Activated T-helper 1 cell treated with anti-CD3 and anti-CD28 coated beads, Interleukin-12 subunit alpha, Interleukin-12 subunit beta, Interleukin-2, Interleukin-4 antibody, amounts not matched to agents 30 ng/mL and 10 ng/mL and 1 ng/mL, durations not matched to agents 14 hours and 24 hours and 36 hours (primary cell): Measurements from ENCODE around the gene CACNA1C. TPM values are rescaled to one million over a fixed set of nuclear protein-coding genes. Genes with fewer than 3 reads are reported as not detected.
"Not testable (repeated sequence)": the region's sequence is repeated elsewhere in the genome, so short reads cannot be mapped to it uniquely, and the experiment has no call there.

Experiments used
- DNase-seq: peaks from one replicate; pipeline ENCODE4 v3.0.0; 2021; ENCODE audit warnings: low spot score
- H3K27ac Mint-ChIP-seq: one replicate; pipeline ENCODE4 v1.8.0; 2021; ENCODE audit warnings: mild to moderate bottlenecking, mixed read lengths
- H3K27me3 Mint-ChIP-seq: one replicate; pipeline ENCODE4 v1.8.0; 2022; ENCODE audit warnings: mild to moderate bottlenecking, moderate library complexity, mixed read lengths; ENCODE audit not compliant: insufficient read depth
- H3K36me3 Mint-ChIP-seq: one replicate; pipeline ENCODE4 v1.8.0; 2021; ENCODE audit warnings: low read depth, mixed read lengths
- H3K4me1 Mint-ChIP-seq: one replicate; pipeline ENCODE4 v1.8.0; 2021; ENCODE audit warnings: low read depth, mixed read lengths
- H3K4me3 Mint-ChIP-seq: one replicate; pipeline ENCODE4 v1.8.0; 2021; ENCODE audit warnings: mild to moderate bottlenecking, moderate library complexity, mixed read lengths
- H3K9me3 Mint-ChIP-seq: one replicate; pipeline ENCODE4 v1.8.0; 2021; ENCODE audit warnings: mixed read lengths
- intact Hi-C: fragments of 100-400 bp; cut with micrococcal nuclease; formaldehyde crosslinking; loops from one replicate; pipeline ENCODE4 v1.15.1; 2024
- total RNA-seq: library from RNA; stranded (reverse); gene quantifications from 2 replicates; pipeline ENCODE4 v1.2.3, GENCODE V29; 2022

CACNA1C gene
- total RNA-seq, 1 donor from 2014 or later = 0.18 TPM

- DNase-seq = no peak
- intact Hi-C loops = no loop called here
- H3K4me1 Mint-ChIP-seq = no peaks in the 10 kb centered on the region
- H3K36me3 Mint-ChIP-seq = no peaks in the 10 kb centered on the region
- no peak overlapping the region for H3K4me3 Mint-ChIP-seq
- H3K27me3 Mint-ChIP-seq = peaks cover 7% of the 10 kb centered on the region
- H3K27ac Mint-ChIP-seq = no peak overlapping the region
- H3K9me3 Mint-ChIP-seq = no peaks in the 10 kb centered on the region
Observed at GRCh38 chr12:2125651-2126522, 73.1 kb downstream of the CACNA1C start.

DNA sequence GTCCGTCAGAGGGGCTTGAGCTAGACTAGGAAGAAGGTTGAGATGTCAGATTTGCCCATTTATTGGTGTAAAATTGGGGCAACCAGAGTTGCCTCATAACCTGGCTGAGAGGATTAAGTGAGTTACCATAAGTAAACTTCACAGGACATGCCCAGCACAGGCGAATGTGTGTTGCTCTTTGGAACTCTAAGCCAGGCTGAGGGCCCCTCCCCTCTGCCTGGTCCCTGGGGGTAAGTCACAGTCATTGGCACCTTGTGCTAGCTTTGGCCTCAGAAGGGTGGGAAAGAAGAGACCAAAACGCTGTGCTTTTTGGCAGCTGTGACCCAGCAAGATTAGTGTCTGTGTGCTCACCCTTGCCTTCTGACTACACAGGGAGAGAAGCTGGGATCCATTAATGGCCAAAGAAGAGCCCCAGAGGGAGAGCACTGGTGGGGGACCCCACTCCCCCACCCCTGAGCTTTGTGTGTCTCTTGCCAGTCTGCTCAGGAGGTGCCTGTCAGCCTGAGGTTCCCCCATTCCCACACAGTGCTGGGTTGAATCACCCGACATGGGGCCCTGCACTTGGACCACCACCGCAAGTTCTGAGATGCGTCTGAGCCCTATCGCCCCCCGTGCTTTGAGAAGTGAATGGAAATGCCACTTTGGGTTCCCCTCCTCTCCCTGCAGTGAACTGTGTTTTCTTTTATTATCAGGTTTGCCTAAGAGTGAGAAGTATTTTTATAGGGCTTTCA lies 74.1 kb downstream of the CACNA1C start:
- no peak for DNase-seq
- Mint-ChIP-seq H3K4me1 (no peaks in the 10 kb centered on the region), H3K4me3 (no peak overlapping the region), H3K27me3 (peaks cover 7% of the 10 kb centered on the region), H3K36me3 (no peaks in the 10 kb centered on the region), H3K9me3 (no peaks in the 10 kb centered on the region), H3K27ac (no peak overlapping the region)
- intact Hi-C loops = no loop called here

DNA sequence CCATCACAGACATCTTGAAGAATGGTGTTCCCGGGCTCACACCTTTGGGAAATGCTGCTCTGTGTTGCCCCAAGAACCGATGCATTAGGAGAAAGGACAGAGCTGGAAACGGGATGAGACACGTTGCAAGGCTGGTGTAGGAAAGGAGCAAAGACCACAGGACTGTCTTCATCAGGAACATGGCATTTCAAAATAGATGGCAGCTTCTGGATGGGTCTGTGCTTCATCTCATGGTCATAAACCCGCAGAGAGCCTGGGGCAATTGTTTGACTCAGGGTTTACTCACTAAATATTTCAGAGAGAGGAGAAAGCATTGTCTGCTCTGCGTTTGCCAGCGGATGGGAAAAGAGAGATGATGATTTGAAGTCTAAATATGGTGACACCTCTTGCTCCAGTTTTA lies 76.3 kb downstream of the CACNA1C start:
- H3K27me3 Mint-ChIP-seq = peaks cover 7% of the 10 kb centered on the region
- H3K27ac Mint-ChIP-seq = no peak overlapping the region
- no peak overlapping the region for H3K4me3 Mint-ChIP-seq
- no peaks in the 10 kb centered on the region for H3K9me3 Mint-ChIP-seq
- no peaks in the 10 kb centered on the region for H3K4me1 Mint-ChIP-seq
- intact Hi-C loops = no loop called here
- H3K36me3 Mint-ChIP-seq = no peaks in the 10 kb centered on the region
- DNase-seq = no peak

DNA sequence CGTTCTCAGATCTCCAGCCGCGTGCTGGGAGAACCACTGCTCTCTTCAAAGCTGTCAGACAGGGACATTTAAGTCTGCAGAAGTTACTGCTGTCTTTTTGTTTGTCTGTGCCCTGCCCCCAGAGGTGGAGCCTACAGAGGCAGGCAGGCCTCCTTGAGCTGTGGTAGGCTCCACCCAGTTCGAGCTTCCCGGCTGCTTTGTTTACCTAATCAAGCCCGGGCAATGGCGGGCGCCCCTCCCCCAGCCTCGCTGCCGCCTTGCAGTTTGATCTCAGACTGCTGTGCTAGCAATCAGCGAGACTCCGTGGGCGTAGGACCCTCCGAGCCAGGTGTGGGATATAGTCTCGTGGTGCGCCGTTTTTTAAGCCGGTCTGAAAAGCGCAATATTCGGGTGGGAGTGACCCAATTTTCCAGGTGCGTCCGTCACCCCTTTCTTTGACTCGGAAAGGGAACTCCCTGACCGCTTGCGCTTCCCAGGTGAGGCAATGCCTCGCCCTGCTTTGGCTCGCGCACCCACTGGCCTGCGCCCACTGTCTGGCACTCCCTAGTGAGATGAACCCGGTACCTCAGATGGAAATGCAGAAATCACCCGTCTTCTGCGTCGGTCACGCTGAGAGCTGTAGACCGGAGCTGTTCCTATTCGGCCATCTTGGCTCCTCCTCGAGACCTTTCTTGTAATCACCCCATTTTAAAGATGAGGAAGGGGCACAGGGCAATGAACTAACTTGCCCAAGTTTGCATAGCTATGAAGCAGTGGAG lies 83.1 kb downstream of the CACNA1C start:
- H3K4me3 Mint-ChIP-seq, intact Hi-C loops, H3K36me3 Mint-ChIP-seq, H3K4me1 Mint-ChIP-seq, H3K27me3 Mint-ChIP-seq, H3K27ac Mint-ChIP-seq, DNase-seq, H3K9me3 Mint-ChIP-seq: not testable (repeated sequence)

GRCh38 chr12:2136901-2137300 lies 84.1 kb downstream of the CACNA1C start:
- Mint-ChIP-seq H3K36me3 (no peaks in the 10 kb centered on the region), H3K27ac (no peak overlapping the region), H3K4me1 (no peaks in the 10 kb centered on the region), H3K4me3 (no peak overlapping the region), H3K27me3 (no peaks in the 10 kb centered on the region), H3K9me3 (no peaks in the 10 kb centered on the region)
- intact Hi-C loops = no loop called here
- no peak for DNase-seq

GRCh38 chr12:2137711-2138110 lies 84.9 kb downstream of the CACNA1C start:
- no peak for DNase-seq
- H3K9me3 Mint-ChIP-seq = no peaks in the 10 kb centered on the region
- H3K4me3 Mint-ChIP-seq = no peak overlapping the region
- intact Hi-C loops = no loop called here
- H3K27ac Mint-ChIP-seq = no peak overlapping the region
- no peaks in the 10 kb centered on the region for H3K4me1 Mint-ChIP-seq
- H3K36me3 Mint-ChIP-seq = no peaks in the 10 kb centered on the region
- no peaks in the 10 kb centered on the region for H3K27me3 Mint-ChIP-seq

DNA sequence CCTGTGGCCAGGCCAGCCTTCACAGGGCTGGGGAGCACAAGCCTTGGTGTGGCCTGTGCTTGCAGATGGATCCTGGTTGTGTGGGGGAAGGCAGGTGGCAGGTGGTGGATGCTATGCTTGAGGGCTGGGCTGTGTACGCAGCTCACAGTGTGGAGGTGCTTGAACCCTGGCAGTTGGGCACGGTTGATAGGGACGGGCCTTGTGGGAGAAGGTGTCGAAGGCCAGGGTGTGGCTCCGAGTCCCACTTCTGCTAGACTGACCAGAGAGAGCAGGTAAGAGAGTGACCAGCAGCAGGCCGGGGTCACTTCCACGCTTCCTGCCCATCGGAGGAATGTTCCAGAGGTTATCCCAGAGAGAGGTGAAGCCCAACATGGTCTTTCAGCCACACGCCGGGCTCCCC lies 85.5 kb downstream of the CACNA1C start:
- DNase-seq = no peak
- no peaks in the 10 kb centered on the region for H3K9me3 Mint-ChIP-seq
- H3K27ac Mint-ChIP-seq = no peak overlapping the region
- H3K36me3 Mint-ChIP-seq = no peaks in the 10 kb centered on the region
- no peaks in the 10 kb centered on the region for H3K4me1 Mint-ChIP-seq
- intact Hi-C loops = no loop called here
- H3K27me3 Mint-ChIP-seq = no peaks in the 10 kb centered on the region
- H3K4me3 Mint-ChIP-seq = no peak overlapping the region

DNA sequence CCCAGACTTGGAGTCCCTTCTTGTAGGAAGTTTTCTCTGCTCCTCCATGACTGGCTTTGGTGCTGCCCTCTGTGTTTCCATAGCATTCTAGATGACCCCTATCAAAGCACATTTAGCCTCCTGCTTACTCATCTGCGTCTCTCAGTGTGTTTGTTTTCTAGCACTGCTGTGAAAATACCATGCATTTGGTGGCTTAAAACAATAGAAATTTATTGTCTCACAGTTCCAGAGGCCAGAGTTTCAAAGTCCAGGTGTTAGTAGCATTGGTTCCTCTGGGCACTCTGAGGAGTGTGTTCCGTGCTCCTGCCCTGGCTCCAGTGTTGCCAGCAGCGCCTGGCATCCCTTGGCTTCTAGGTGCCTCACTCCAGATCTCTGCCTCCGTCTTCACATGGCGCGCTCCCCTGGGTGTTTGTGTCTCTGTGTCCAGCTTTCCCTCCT lies 86.1 kb downstream of the CACNA1C start:
- intact Hi-C loops = no loop called here
- DNase-seq = no peak
- no peak overlapping the region for H3K27ac Mint-ChIP-seq
- H3K27me3 Mint-ChIP-seq = no peaks in the 10 kb centered on the region
- H3K4me1 Mint-ChIP-seq = no peaks in the 10 kb centered on the region
- H3K4me3 Mint-ChIP-seq = no peak overlapping the region
- no peaks in the 10 kb centered on the region for H3K36me3 Mint-ChIP-seq
- H3K9me3 Mint-ChIP-seq = no peaks in the 10 kb centered on the region

DNA sequence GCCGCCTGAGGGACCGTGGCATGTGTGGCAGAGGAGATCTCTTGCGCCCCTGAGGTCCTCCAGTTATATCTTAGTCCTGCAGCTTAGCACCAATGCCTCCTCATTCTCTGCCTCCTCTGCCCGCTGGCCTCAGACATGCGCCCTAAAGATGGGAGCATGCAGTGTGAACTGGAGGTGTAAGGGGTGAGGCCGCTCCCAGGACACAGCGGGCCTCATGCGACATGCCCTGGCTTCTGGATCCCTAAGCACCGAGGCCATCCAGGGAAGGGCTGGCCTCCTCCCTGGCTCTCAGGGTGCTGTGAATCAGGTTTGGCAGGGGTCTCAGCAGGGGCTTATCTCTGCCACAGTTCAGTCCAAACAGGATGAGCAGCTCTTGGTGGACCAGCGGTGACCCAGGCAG lies 86.9 kb downstream of the CACNA1C start:
- DNase-seq = no peak
- Mint-ChIP-seq H3K4me1 (no peaks in the 10 kb centered on the region), H3K27me3 (peaks cover 2% of the 10 kb centered on the region), H3K36me3 (no peaks in the 10 kb centered on the region), H3K9me3 (no peaks in the 10 kb centered on the region), H3K27ac (no peak overlapping the region), H3K4me3 (no peak overlapping the region)
- intact Hi-C loops = no loop called here

DNA sequence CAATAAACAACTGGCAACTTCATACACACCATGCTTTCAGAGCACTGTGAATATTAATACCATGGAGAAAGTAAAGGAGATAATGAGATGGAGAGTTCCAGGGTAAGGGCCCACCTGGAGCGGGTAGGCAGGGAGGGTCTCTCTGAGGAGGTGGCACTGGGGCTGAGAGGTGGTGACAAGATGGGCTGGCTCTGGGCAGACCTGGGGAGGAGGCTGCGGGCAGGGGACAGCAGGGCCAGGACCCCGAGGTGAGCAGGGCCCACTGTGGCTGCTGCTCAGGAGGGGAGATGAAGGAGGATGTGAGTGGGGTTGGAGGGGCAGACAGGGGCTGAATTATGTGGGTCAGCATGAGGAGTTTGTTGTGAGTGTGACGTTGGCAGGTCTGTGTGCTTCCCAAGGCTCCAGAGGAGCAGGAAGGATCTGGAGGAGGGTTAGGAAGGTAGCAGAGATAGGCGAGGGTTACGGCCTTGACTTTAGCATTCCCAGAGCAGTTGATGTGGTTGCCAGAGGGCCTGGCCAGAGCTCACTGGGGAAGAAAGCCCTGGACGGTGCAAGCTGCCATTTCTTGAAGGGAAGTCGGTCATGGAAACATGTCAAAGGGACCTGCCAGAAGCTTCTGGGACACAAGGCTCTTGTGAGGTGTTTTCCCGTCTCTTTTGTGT lies 88.2 kb downstream of the CACNA1C start:
- H3K36me3 Mint-ChIP-seq = no peaks in the 10 kb centered on the region
- H3K27me3 Mint-ChIP-seq = peaks cover 2% of the 10 kb centered on the region
- intact Hi-C loops = no loop called here
- H3K27ac Mint-ChIP-seq = no peak overlapping the region
- H3K4me1 Mint-ChIP-seq = no peaks in the 10 kb centered on the region
- no peak overlapping the region for H3K4me3 Mint-ChIP-seq
- no peak for DNase-seq
- no peaks in the 10 kb centered on the region for H3K9me3 Mint-ChIP-seq

- DNase-seq = no peak
- no peaks in the 10 kb centered on the region for H3K4me1 Mint-ChIP-seq
- intact Hi-C loops = no loop called here
- H3K36me3 Mint-ChIP-seq = no peaks in the 10 kb centered on the region
- H3K27ac Mint-ChIP-seq = no peak overlapping the region
- H3K9me3 Mint-ChIP-seq = no peaks in the 10 kb centered on the region
- peaks cover 2% of the 10 kb centered on the region for H3K27me3 Mint-ChIP-seq
- no peak overlapping the region for H3K4me3 Mint-ChIP-seq
Observed at GRCh38 chr12:2142068-2142467, 89.3 kb downstream of the CACNA1C start.

DNA sequence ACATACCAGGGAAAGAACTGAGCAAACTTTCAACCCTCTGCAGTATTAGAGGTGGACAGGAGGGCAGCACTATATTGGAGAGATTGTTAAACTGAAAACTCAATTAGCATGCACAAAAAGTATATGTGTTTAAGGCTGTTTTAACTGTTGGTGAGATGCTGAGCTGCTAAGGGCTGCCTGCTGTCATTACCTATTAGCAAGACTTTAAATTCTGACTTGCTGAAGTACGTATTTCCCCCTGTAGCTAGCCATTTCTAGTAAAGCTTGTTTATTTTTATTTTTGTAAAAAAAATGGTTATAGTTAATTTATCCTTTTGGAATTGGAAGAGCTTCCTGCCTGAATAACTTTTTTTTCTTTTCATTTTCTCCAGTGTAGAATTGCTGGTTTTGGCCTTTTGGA lies 92.2 kb downstream of the CACNA1C start:
- Mint-ChIP-seq H3K27me3 (peaks cover 2% of the 10 kb centered on the region), H3K4me1 (no peaks in the 10 kb centered on the region), H3K27ac (no peak overlapping the region), H3K36me3 (no peaks in the 10 kb centered on the region), H3K4me3 (no peak overlapping the region), H3K9me3 (no peaks in the 10 kb centered on the region)
- no peak for DNase-seq
- intact Hi-C loops = no loop called here
